GM12878 (cell line): Measurements from ENCODE around the gene ARHGAP22.

Experiments used
- BRCA1 ChIP-seq: IDR thresholded peaks from 2 replicates; pipeline ENCODE4 v1.6.1; 2011; ENCODE audit warnings: low read depth, low read length, improper control_type of control experiment
- CHD1 ChIP-seq: IDR thresholded peaks from 2 replicates; pipeline ENCODE4 v1.6.1; 2012; ENCODE audit warnings: low read depth, low read length, improper control_type of control experiment
- CTCF ChIP-seq, 3 experiments: IDR thresholded peaks in 2 of 3; conservative IDR thresholded peaks in 1 of 3; 2 replicates each; pipeline ENCODE4 v1.5.1; 2011; ENCODE audit warnings: low read depth in 3 of 3, low read length in 3 of 3, mild to moderate bottlenecking in 3 of 3, control low read depth in 2 of 3, moderate library complexity in 2 of 3, inconsistent platforms in 1 of 3, mixed read lengths in 1 of 3; ENCODE audit not compliant: control insufficient read depth in 2 of 3, insufficient read depth in 1 of 3; ENCODE audit errors: extremely low read depth in 1 of 3
- EZH2 ChIP-seq: IDR thresholded peaks from 2 replicates; pipeline ENCODE4 v1.6.1; 2012; ENCODE audit warnings: low read depth, mild to moderate bottlenecking, control low read depth, inconsistent platforms, low read length, borderline replicate concordance; ENCODE audit not compliant: control insufficient read depth
- FOXK2 ChIP-seq: fragments of 450-650 bp; IDR thresholded peaks from 2 replicates; pipeline ENCODE4 v1.6.1; 2017; ENCODE audit warnings: mild to moderate bottlenecking, moderate library complexity
- JUND ChIP-seq: IDR thresholded peaks from 2 replicates; pipeline ENCODE4 v1.6.1; 2012; ENCODE audit warnings: low read depth, mild to moderate bottlenecking, low read length, improper control_type of control experiment, moderate library complexity
- NRF1 ChIP-seq: conservative IDR thresholded peaks from 2 replicates; pipeline ENCODE4 v1.6.1; 2011; ENCODE audit warnings: mild to moderate bottlenecking, low read depth, low read length, improper control_type of control experiment
- POLR2A ChIP-seq: IDR thresholded peaks from 2 replicates; pipeline ENCODE4 v1.6.1; 2011; ENCODE audit warnings: low read depth, mild to moderate bottlenecking, low read length
- POLR2AphosphoS5 ChIP-seq: IDR thresholded peaks from 2 replicates; pipeline ENCODE4 v1.6.1; 2011; ENCODE audit warnings: mild to moderate bottlenecking, low read length, inconsistent platforms
- SREBF1 ChIP-seq: IDR thresholded peaks from 2 replicates; pipeline ENCODE4 v1.6.1; 2012; ENCODE audit warnings: mild to moderate bottlenecking, low read length
- ZBTB33 ChIP-seq: fragments of 450-650 bp; IDR thresholded peaks from 2 replicates; pipeline ENCODE4 v1.6.1; 2017; ENCODE audit warnings: mild to moderate bottlenecking
- ZNF274 ChIP-seq: IDR thresholded peaks from one replicate; pipeline ENCODE4 v1.8.0; 2011; ENCODE audit not compliant: insufficient read length, insufficient read depth
- TF ChIP-seq, protein P1 (sequence below): IDR thresholded peaks from 2 replicates; pipeline ENCODE4 v1.6.1; 2012; ENCODE audit warnings: improper control_type of control experiment, low read depth, low read length; ENCODE audit not compliant: insufficient replicate concordance
- TF ChIP-seq, protein P2 (sequence below): IDR thresholded peaks from 2 replicates; pipeline ENCODE4 v1.6.1; 2012; ENCODE audit warnings: low read depth, low read length, improper control_type of control experiment

DNA sequence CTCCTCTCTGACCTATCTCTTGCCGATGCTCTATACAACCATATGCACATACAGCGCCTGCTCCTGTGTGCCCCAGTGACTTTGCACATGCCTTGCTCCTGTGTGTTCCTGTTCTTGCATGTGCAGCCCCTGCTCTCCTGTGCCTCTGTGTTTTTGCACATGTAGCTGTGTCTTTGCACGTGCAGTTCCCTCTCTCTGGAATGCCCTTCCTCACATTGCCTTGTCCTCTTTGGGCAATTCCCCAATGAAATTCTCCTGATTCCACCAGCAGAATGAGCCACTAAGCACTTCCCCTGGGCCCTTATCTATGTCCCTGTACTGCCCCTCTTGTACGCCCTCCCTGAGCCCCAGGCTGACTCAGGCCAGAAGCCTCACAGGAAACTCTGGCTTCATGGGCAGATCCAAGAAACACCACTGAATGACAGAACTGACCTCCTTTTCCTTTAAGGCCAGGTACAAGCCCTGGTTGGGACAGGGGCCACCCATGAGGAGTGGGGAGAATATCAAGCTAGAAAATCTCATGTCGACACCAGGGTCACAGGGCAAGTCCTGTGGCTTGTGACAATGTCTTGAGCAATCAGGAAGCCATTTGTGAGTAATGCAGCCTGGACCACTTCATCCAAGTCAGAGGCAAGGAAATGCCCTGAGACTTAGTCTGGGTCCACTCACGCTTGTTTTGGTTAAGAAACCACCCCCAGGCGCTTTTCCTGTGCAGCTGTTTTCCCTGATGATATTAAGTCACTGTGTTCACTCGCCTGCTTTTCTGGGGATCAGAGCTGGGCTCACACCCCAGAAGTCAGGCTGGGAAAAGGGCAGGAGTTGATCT, 1.9 kb upstream of the ARHGAP22 start:
- TF ChIP-seq SREBF1 (no peak), NRF1 (no peak), POLR2A (no peak), BRCA1 (no peak), ZNF274 (no peak), EZH2 (no peak), FOXK2 (no peak), ZBTB33 (no peak), POLR2AphosphoS5 (no peak), JUND (no peak), CHD1 (no peak), CTCF (IDR thresholded peaks at IDR 0.05 in 2 of 3, conservative IDR thresholded peaks at IDR 0.05 in 1 of 3; ENCODE audit: control insufficient read depth in 2 of 3, extremely low read depth in 1 of 3, insufficient read depth in 1 of 3, low read depth in 3 of 3, low read length in 3 of 3) (no peak)
- TF ChIP-seq, protein P1, sequence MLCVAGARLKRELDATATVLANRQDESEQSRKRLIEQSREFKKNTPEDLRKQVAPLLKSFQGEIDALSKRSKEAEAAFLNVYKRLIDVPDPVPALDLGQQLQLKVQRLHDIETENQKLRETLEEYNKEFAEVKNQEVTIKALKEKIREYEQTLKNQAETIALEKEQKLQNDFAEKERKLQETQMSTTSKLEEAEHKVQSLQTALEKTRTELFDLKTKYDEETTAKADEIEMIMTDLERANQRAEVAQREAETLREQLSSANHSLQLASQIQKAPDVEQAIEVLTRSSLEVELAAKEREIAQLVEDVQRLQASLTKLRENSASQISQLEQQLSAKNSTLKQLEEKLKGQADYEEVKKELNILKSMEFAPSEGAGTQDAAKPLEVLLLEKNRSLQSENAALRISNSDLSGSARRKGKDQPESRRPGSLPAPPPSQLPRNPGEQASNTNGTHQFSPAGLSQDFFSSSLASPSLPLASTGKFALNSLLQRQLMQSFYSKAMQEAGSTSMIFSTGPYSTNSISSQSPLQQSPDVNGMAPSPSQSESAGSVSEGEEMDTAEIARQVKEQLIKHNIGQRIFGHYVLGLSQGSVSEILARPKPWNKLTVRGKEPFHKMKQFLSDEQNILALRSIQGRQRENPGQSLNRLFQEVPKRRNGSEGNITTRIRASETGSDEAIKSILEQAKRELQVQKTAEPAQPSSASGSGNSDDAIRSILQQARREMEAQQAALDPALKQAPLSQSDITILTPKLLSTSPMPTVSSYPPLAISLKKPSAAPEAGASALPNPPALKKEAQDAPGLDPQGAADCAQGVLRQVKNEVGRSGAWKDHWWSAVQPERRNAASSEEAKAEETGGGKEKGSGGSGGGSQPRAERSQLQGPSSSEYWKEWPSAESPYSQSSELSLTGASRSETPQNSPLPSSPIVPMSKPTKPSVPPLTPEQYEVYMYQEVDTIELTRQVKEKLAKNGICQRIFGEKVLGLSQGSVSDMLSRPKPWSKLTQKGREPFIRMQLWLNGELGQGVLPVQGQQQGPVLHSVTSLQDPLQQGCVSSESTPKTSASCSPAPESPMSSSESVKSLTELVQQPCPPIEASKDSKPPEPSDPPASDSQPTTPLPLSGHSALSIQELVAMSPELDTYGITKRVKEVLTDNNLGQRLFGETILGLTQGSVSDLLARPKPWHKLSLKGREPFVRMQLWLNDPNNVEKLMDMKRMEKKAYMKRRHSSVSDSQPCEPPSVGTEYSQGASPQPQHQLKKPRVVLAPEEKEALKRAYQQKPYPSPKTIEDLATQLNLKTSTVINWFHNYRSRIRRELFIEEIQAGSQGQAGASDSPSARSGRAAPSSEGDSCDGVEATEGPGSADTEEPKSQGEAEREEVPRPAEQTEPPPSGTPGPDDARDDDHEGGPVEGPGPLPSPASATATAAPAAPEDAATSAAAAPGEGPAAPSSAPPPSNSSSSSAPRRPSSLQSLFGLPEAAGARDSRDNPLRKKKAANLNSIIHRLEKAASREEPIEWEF = no peak
- TF ChIP-seq, protein P2, sequence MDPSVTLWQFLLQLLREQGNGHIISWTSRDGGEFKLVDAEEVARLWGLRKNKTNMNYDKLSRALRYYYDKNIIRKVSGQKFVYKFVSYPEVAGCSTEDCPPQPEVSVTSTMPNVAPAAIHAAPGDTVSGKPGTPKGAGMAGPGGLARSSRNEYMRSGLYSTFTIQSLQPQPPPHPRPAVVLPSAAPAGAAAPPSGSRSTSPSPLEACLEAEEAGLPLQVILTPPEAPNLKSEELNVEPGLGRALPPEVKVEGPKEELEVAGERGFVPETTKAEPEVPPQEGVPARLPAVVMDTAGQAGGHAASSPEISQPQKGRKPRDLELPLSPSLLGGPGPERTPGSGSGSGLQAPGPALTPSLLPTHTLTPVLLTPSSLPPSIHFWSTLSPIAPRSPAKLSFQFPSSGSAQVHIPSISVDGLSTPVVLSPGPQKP = no peak
